Dendritic cell treated with granulocyte-macrophage colony-stimulating factor and Interleukin-4, amounts not matched to agents 40 ng/mL and 50 ng/mL, for 4 days (primary cell): ENCODE measurements around the gene LITAFD.

Experiments
- H3K27ac Mint-ChIP-seq: one replicate; pipeline ENCODE4 v1.8.0; 2022; ENCODE audit warnings: mild to moderate bottlenecking, mixed read lengths
- H3K27me3 Mint-ChIP-seq: one replicate; pipeline ENCODE4 v1.8.0; 2022; ENCODE audit warnings: mild to moderate bottlenecking, mixed read lengths
- H3K36me3 Mint-ChIP-seq: one replicate; pipeline ENCODE4 v1.8.0; 2022; ENCODE audit warnings: low read depth, mixed read lengths
- H3K4me1 Mint-ChIP-seq: one replicate; pipeline ENCODE4 v1.8.0; 2022; ENCODE audit warnings: low read depth, mixed read lengths
- H3K4me3 Mint-ChIP-seq: one replicate; pipeline ENCODE4 v1.8.0; 2022; ENCODE audit warnings: mild to moderate bottlenecking, moderate library complexity, mixed read lengths
- H3K9me3 Mint-ChIP-seq: one replicate; pipeline ENCODE4 v1.8.0; 2022; ENCODE audit warnings: mixed read lengths
- intact Hi-C: fragments of 100-400 bp; cut with micrococcal nuclease; formaldehyde crosslinking; loops from one replicate; pipeline ENCODE4 v1.15.0; 2022

The LITAFD gene

DNA sequence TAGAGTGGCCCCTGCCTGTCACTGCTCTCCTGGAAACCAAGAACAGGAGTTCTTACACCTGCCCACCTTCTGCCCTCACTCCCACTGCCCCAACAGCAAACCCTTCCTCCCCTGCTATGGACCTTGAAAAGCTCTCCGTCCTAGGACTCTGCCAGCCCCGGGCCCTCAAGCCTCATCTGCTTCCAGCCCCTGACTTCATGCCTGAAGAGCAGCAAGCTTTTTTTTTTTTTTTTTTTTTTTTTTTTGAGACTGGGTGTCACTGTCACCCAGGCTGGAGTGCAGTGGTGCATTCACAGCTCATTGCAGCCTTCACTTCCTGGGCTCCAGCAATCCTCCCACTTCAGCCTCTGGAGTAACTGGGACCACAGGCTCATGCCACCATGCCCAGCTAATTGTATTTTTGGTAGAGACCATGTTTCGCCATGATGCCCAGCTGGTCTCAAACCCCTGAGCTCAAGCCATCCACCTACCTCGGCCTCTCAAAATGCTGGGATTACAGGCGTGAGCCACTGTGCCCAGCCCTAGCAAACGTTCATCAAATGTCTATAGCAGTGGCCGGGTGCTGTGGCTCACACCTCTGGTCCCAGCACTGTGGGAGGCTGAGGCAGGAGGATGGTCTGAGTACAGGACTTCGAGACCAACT is 30.3 kb upstream of the LITAFD start:
- Mint-ChIP-seq H3K36me3 (peaks cover 97% of the 10 kb centered on the region), H3K4me3 (no peak overlapping the region), H3K4me1 (peaks cover 23% of the 10 kb centered on the region), H3K27ac (no peak overlapping the region), H3K27me3 (no peaks in the 10 kb centered on the region), H3K9me3 (no peaks in the 10 kb centered on the region)
- intact Hi-C loops = no loop called here

DNA sequence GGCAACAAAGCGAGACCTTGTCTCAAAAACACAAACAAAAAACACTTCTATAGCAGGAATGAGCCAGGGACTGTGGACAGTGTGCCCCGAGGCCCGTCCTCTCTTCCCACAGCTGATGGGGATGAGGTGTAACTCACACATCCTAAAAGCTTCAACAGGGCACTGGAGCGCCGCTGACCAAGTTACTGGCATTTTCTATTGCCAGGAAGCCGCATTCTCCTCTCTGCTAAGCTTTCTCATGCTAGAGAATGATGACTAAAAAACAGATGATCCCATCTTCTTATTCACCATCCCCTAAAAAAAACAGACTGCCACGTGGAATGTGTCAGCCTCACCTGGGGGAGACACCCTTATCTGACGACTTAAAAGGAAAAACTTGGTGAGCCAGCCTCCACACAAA is 29.6 kb upstream of the LITAFD start:
- H3K36me3 Mint-ChIP-seq = peaks cover 97% of the 10 kb centered on the region
- H3K4me3 Mint-ChIP-seq = no peak overlapping the region
- intact Hi-C loops = no loop called here
- no peak overlapping the region for H3K27ac Mint-ChIP-seq
- H3K27me3 Mint-ChIP-seq = no peaks in the 10 kb centered on the region
- H3K9me3 Mint-ChIP-seq = no peaks in the 10 kb centered on the region
- H3K4me1 Mint-ChIP-seq = peaks cover 23% of the 10 kb centered on the region

DNA sequence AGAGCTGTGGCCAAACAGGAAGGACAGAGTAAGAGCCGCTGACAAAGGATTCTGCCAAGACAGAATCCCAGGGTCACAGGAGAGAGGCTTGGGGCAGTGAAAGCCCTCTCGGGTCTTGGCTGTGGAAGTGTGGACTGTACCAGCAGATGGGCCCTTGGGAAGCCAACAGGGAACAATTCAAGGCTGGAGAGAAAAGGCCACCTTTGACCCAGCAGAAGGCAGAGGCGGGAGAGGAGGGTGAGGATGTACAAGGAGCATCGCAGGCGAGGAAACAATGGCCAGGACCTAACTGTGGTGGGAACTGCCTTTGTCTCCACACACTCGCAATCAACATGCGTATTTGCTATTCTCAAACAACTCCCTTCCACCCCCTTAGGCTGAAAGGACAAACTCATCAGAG is 29.0 kb upstream of the LITAFD start:
- H3K36me3 Mint-ChIP-seq = peaks cover 97% of the 10 kb centered on the region
- H3K4me1 Mint-ChIP-seq = peaks cover 23% of the 10 kb centered on the region

DNA sequence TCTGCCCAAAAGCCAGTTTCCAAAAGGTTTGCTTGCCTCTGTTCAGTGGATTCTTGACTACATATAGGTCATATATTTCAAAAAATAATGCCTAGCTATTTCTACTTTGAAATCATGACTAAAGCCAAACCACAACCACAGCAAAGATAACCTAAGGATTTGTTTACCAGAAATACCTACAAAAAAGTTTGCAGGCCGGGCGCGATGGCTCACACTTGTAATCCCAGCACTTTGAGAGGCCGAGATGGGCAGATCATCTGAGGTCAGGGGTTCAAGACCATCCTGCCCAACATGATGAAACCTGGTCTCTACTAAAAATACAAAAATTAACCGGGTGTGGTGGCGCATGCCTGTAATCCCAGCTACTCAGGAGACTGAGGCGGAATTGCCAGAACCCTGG is 28.5 kb upstream of the LITAFD start:
- Mint-ChIP-seq H3K27ac (no peak overlapping the region), H3K4me1 (peaks cover 23% of the 10 kb centered on the region)
- intact Hi-C loops = no loop called here

More for the DNA sequence above, 29.0 kb upstream of the LITAFD start:
- no peaks in the 10 kb centered on the region for H3K9me3 Mint-ChIP-seq
- intact Hi-C loops = no loop called here
- H3K27me3 Mint-ChIP-seq = no peaks in the 10 kb centered on the region
- H3K4me3 Mint-ChIP-seq = no peak overlapping the region
- H3K27ac Mint-ChIP-seq = no peak overlapping the region

DNA sequence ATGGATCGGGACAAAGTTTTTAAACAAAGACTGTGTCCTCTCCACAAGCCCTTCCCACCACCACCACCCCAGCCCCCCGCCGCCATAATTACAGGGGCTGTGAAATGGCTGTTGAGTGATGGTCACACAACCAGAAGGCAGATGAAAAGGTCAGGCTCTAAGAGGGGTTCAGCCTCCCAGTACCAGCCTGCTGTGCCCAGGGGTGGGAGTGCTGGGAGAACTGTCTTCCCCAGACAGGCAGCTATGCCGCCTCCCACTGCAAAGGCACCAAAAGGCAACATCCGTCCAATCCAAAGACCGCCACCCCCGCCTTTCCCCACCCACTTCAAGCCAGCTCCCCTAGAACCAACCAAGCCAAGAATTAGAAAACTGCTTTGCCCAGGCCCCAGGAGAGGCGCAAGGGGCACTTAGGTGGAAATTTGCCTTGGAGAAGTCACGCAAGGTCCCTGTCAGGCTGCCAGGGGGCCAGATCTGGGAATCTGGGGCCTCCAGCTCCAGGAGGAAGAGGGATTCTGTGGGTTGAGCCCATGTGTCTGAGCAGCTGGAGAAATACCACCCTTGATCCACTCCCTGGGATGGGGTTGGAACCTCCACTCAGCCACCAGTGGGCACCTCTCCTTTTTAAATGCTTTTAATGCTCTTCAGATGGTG is 27.7 kb upstream of the LITAFD start:
- no peak overlapping the region for H3K4me3 Mint-ChIP-seq
- H3K9me3 Mint-ChIP-seq = no peaks in the 10 kb centered on the region
- no peaks in the 10 kb centered on the region for H3K27me3 Mint-ChIP-seq
- H3K36me3 Mint-ChIP-seq = peaks cover 97% of the 10 kb centered on the region
- intact Hi-C loops = no loop called here
- H3K4me1 Mint-ChIP-seq = peaks cover 16% of the 10 kb centered on the region
- no peak overlapping the region for H3K27ac Mint-ChIP-seq

More for the DNA sequence above, 28.5 kb upstream of the LITAFD start:
- Mint-ChIP-seq H3K9me3 (no peaks in the 10 kb centered on the region), H3K27me3 (no peaks in the 10 kb centered on the region), H3K36me3 (peaks cover 97% of the 10 kb centered on the region), H3K4me3 (no peak overlapping the region)

DNA sequence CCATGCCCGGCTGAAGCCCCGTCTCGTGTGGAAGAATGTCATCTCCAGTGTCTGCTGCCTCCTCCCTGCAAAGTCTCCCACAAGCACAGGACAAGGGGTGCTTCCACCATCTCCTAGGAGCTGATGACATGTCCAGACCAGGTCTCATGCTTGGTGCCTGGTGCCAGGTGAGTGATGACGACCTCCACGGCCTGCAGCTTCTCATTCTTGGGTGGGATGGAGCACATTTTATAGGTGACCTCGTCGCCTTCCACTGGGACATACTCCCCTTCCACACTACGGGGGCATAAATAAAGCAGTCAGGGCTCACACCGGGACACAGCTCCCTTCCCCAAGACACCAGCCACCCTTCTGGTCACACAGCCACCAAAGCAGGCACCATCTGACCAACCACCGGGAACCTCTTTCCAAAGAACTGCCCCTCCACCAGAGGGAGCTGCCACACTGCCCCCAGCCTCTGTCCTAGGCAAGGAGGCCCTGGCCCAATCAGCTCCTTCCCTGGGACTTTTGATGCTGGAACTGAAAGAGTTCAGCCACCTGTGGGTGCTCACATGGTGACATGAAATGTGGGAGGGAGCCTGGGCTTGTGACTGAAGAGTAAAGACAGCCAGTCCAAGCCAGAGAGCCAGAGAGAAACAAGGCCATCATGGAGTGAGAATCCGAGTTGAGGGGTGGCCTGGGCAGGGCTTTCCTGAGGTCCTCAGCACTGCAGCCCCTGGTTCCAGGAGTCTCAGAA is 26.9 kb upstream of the LITAFD start:
- H3K27ac Mint-ChIP-seq = no peak overlapping the region
- H3K4me1 Mint-ChIP-seq = peaks cover 8% of the 10 kb centered on the region
- no peak overlapping the region for H3K4me3 Mint-ChIP-seq
- H3K36me3 Mint-ChIP-seq = peaks cover 97% of the 10 kb centered on the region
- H3K9me3 Mint-ChIP-seq = no peaks in the 10 kb centered on the region
- H3K27me3 Mint-ChIP-seq = no peaks in the 10 kb centered on the region
- intact Hi-C loops = no loop called here

DNA sequence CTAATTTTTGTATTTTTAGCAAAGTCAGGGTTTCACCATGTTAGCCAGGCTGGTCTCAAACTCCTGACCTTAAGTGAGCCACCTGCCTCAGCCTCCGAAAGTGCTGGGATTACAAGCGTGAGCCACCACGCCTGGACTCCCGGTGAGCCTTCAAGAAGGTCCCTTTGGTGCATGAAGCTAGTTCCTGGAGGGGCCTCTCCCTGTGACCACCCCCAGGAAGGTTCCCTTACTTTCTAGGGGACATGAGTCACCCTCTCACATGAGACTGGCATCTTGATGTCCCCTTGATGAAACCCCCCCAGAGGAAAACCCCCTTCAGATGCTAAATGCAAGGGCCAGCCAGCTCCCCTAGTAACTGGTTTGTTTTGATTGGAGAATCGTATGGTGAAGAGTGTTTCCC is 26.2 kb upstream of the LITAFD start:
- peaks cover under 1% of the 10 kb centered on the region for H3K4me1 Mint-ChIP-seq
- H3K36me3 Mint-ChIP-seq = peaks cover 95% of the 10 kb centered on the region
- H3K4me3 Mint-ChIP-seq = no peak overlapping the region
- intact Hi-C loops = no loop called here
- H3K27me3 Mint-ChIP-seq = no peaks in the 10 kb centered on the region
- H3K9me3 Mint-ChIP-seq = no peaks in the 10 kb centered on the region
- no peak overlapping the region for H3K27ac Mint-ChIP-seq

DNA sequence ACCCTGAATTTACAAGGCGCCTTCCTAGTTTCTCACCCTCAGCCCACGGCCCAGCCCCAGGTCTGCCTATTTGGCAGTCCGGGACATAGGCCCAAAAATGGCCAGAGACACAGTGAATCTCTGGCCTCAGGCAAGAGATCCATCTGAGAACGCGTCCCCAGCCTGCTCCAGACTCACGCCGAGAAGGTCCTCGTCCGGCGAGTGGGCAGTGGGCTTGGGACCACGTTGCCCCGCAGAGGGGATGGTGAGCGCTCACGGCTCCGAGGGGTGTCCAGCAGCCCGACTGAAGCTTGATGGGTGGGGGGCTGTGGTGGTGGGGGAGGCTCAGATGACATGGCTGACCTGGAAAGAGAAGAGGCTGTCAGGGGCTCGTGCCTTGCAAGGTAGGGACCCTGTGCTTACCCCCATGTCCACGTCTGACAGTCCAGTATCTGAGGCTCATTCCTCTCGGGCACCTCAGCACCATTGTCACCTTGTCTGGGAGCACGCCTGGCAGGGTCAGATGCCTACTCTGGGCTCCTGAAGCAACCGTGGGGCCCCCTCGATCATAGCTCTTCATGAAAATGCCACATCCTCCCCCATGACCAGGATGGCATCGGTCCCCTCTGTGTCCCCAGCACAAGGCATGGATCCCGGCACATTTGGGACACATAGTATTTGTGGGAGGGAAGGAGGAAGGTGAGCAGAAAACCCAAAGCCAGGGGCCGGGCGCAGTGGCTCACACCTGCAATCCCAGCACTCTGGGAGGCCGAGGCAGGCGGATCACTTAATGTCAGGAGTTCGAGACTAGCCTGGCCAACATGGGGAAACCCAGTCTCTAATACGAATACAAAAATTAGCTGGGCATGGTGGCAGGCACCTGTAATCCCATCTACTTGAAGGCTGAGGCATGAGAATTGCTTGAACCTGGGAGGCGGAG is 22.9 kb upstream of the LITAFD start:
- no peaks in the 10 kb centered on the region for H3K27me3 Mint-ChIP-seq
- peaks cover 65% of the 10 kb centered on the region for H3K36me3 Mint-ChIP-seq
- H3K27ac Mint-ChIP-seq = no peak overlapping the region

DNA sequence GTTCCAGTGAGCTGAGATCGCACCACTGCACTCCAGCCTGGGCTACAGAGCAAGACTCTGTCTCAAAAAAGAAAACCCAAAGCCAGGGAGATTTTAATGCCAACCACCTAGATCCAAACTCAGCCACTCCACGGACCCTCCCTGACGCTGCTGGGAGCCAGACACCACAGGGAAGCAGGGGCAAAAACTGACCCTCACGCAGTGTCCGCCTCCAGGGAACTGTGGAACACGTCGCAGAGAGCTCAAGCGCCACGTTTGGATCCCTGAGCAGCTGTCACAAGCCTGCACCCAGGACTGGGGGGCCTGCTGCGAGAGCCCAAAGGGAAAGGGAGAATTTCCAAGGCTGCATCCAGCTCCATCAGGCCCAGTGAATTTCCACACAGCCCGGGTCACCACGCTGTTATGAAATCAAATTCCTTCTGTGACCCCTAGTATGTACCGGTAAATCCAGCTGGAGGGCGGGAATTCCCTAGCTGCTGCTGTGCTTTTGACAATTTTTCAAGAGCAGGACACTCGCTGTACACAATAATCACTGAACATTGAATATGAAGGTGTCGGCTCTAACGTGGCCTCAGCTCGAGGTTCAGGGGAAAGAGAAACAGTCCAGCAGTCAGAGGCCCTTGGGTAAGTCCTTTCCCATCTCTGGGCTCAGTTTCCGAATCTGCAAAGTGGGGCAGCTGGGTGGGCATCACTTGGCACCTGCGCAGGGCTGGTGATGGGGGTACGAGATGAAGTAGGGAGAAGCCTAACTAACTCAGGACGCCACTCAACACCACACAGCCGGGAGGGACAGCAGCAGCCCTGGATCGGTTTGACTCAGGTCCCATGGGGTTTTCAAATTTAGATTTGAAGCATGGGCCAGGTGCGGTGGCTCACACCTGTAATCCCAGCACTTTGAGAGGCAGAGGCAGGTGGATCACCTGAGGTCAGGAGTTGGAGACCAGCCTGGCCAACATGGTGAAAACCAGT is 22.0 kb upstream of the LITAFD start:
- H3K4me1 Mint-ChIP-seq = peaks cover 4% of the 10 kb centered on the region
- no peaks in the 10 kb centered on the region for H3K27me3 Mint-ChIP-seq
- H3K27ac Mint-ChIP-seq = no peak overlapping the region
- no peak overlapping the region for H3K4me3 Mint-ChIP-seq
- H3K9me3 Mint-ChIP-seq = no peaks in the 10 kb centered on the region
- intact Hi-C loops = loop anchor here (10.0 kb wide), 1 partner anchor 205 kb away; no protein-coding TSS in a partner anchor
- peaks cover 55% of the 10 kb centered on the region for H3K36me3 Mint-ChIP-seq

More for the DNA sequence above, 22.9 kb upstream of the LITAFD start:
- no peak overlapping the region for H3K4me3 Mint-ChIP-seq
- intact Hi-C loops = no loop called here
- H3K4me1 Mint-ChIP-seq = no peaks in the 10 kb centered on the region
- H3K9me3 Mint-ChIP-seq = no peaks in the 10 kb centered on the region

DNA sequence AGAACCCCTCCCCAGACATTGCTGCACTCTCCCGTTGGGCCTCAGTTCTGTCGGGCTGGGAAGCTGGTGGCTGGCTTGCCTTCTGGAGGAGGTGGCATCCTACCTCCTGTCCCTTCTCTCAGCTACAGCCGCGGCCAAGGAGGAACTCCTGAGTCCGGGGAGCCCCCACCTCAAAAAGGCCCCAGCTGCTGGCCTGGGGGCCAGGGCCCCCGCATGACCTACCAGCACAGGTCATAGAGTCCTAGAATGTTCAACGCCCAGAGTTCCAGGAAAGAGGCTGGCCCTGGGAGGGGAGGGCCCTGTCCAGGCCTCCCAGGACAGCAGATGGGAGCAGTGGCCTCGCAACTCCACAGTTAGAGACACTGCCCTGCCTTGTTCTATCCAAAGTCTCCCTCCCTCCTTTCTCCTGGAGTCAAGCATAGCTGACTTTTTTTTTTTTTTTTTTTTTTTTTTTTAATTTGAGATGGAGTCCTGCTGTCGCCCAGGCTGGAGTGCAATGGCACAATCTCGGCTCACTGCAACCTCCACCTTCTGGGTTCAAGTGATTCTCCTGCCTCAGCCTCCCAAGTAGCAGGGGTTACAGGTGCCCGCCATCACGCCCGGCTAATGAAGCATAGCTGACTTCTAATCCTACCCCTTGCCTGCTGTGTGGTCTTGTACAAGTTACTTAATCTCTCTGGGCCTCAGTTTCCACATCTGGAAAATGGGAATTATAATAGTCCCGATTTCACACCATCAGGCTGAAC is 20.4 kb upstream of the LITAFD start:
- Mint-ChIP-seq H3K4me3 (no peak overlapping the region), H3K36me3 (peaks cover 40% of the 10 kb centered on the region)
- intact Hi-C loops = loop anchor here (10.0 kb wide), 1 partner anchor 207 kb away; no protein-coding TSS in a partner anchor

DNA sequence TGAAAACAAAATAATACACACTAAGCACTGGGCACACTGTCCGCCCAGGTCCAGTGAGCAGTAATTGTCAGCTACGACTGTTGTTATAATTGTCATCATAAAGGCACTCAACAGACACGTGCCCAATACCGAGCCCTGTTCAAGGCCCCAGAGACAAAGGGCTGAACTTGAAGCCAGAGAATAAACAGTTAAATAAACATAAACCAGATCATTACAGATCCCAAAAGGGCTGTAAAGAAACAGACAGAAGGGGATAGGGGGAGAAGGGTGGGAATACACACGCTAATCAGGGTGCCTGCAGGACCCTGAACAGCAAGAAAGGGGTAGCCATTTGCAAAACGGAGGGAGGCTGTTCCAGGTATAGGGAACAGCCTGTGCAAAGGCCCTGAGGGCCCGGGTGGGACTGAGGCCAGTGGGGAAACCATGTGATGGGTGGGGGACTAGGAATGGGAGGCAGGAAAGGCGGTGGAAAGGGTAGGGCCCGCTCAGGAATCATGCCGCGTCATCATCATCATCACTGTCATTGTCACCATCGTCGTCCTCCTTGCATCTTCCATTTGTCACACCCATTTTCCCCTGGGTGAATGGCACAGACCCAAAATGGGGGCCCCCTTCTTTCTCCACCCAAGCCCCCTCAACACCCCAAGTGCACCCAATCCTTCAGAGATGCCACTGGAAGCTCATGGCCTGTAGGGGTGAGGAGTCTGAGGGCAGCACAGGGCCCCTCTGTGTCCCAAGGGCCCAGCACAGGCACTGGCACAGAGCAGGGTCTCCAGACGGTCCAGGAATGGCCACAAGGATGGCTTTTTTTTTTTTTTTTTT is 19.6 kb upstream of the LITAFD start:
- H3K27ac Mint-ChIP-seq = no peak overlapping the region
- intact Hi-C loops = loop anchor here (10.0 kb wide), 1 partner anchor 208 kb away; no protein-coding TSS in a partner anchor
- no peak overlapping the region for H3K4me3 Mint-ChIP-seq
- peaks cover 2% of the 10 kb centered on the region for H3K27me3 Mint-ChIP-seq
- no peaks in the 10 kb centered on the region for H3K9me3 Mint-ChIP-seq
- H3K36me3 Mint-ChIP-seq = peaks cover 32% of the 10 kb centered on the region
- peaks cover 27% of the 10 kb centered on the region for H3K4me1 Mint-ChIP-seq

More for the DNA sequence above, 20.4 kb upstream of the LITAFD start:
- no peaks in the 10 kb centered on the region for H3K27me3 Mint-ChIP-seq
- peaks cover 19% of the 10 kb centered on the region for H3K4me1 Mint-ChIP-seq
- no peaks in the 10 kb centered on the region for H3K9me3 Mint-ChIP-seq
- no peak overlapping the region for H3K27ac Mint-ChIP-seq
